ENCODE measurements around the gene PCNT. TPM values are rescaled to one million over a fixed set of nuclear protein-coding genes. Genes with fewer than 3 reads are reported as not detected.

The PCNT gene
- total RNA-seq, 4 donors from 2014 or later, result 200 to 431 (median 290) TPM

GRCh38 chr21:46469275-46469674, 145.3 kb downstream of the PCNT start:
- TF ChIP-seq POLR2A (IDR thresholded peaks at IDR 0.05) (no peak), CTCF (IDR thresholded peaks at IDR 0.05 in 4 of 5, conservative IDR thresholded peaks at IDR 0.05 in 1 of 5) (no peak)
- Histone ChIP-seq H3K4me1 (peaks cover 0 to 15% of the 10 kb centered on the region in 2 donors), H3K27ac (no peak overlapping the region), H3K4me3 (no peak overlapping the region), H3K9me3 (no peaks in the 10 kb centered on the region), H3K36me3 (peaks cover 0 to 6% of the 10 kb centered on the region in 2 donors), H3K27me3 (no peaks in the 10 kb centered on the region)
- intact Hi-C loops (cut with DNase I; ENCODE audit: low total_unique reads) (no loop called here), in situ Hi-C loops (cut with MboI; ENCODE audit: low sequenced_read_pairs in 4 of 4) (no loop called here)
- no peak for DNase-seq
- no peak for ATAC-seq

GRCh38 chr21:46471514-46471913, 147.6 kb downstream of the PCNT start:
- no peak overlapping the region for H3K27ac ChIP-seq
- H3K27me3 ChIP-seq, result no peaks in the 10 kb centered on the region
- ATAC-seq, result no peak
- H3K4me3 ChIP-seq, result no peak overlapping the region
- peaks cover 0 to 15% of the 10 kb centered on the region in 2 donors for H3K4me1 ChIP-seq
- no peaks in the 10 kb centered on the region for H3K9me3 ChIP-seq
- no peak for DNase-seq
- intact Hi-C loops (cut with DNase I; ENCODE audit: low total_unique reads) (no loop called here), in situ Hi-C loops (cut with MboI; ENCODE audit: low sequenced_read_pairs in 4 of 4) (no loop called here)
- H3K36me3 ChIP-seq, result peaks cover 0 to 6% of the 10 kb centered on the region in 2 donors
- no peak for TF ChIP-seq CTCF (IDR thresholded peaks at IDR 0.05 in 4 of 5, conservative IDR thresholded peaks at IDR 0.05 in 1 of 5)
- TF ChIP-seq POLR2A (IDR thresholded peaks at IDR 0.05), result no peak

DNA sequence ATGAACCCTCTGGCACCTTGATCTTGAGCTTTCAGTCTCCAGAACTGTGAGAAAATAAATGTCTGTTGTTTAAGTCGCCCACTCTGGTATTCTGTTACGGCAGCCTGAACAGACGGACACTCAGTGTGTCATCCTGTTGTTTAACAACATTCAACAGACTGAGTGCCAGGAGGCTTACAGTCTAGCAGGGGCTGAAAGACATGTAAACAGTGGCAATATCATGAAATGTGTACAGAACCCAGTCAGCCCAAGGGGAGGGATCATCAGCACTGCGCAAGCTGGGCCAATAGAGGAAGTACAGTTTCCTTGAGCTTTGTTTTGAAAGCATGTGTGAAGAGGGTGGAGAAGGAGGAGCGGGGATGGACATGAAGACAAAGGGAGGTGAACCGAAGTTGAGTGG, 148.3 kb downstream of the PCNT start:
- ATAC-seq (no peak), DNase-seq (no peak)
- no peaks in the 10 kb centered on the region for H3K27me3 ChIP-seq
- peaks cover 0 to 15% of the 10 kb centered on the region in 2 donors for H3K4me1 ChIP-seq
- peaks cover 0 to 6% of the 10 kb centered on the region in 2 donors for H3K36me3 ChIP-seq
- H3K4me3 ChIP-seq, result no peak overlapping the region
- intact Hi-C loops (cut with DNase I; ENCODE audit: low total_unique reads) (no loop called here), in situ Hi-C loops (cut with MboI; ENCODE audit: low sequenced_read_pairs in 4 of 4) (no loop called here)
- no peak for TF ChIP-seq POLR2A (IDR thresholded peaks at IDR 0.05)
- TF ChIP-seq CTCF (IDR thresholded peaks at IDR 0.05 in 4 of 5, conservative IDR thresholded peaks at IDR 0.05 in 1 of 5), result no peak
- H3K9me3 ChIP-seq, result no peaks in the 10 kb centered on the region
- no peak overlapping the region for H3K27ac ChIP-seq

DNA sequence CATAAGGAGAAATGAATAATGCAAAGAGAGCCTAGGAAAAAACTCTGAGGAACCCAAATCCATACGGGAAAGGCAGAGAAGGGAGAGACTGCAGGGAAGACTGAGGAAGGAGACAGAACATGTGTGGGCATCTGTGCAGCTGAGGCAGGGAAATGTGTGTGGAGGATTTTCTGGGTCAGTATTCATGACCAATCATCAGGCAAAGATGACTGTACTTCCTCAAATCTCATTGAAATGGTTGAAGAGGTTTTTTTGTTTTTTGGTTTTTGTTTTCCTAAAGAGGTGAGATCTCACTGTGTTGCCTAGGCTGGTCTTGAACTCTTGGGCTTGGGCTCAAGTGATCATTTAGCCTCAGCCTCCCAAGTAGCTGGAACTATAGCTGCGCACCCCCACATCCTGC, 150.4 kb downstream of the PCNT start:
- no peaks in the 10 kb centered on the region for H3K27me3 ChIP-seq
- H3K4me1 ChIP-seq, result peaks cover 19 to 31% of the 10 kb centered on the region in 2 donors
- peaks cover 0 to 4% of the 10 kb centered on the region in 2 donors for H3K36me3 ChIP-seq
- DNase-seq (no peak), ATAC-seq (no peak)
- TF ChIP-seq CTCF (IDR thresholded peaks at IDR 0.05 in 4 of 5, conservative IDR thresholded peaks at IDR 0.05 in 1 of 5) (no peak), POLR2A (IDR thresholded peaks at IDR 0.05) (no peak)
- H3K4me3 ChIP-seq, result no peak overlapping the region
- intact Hi-C loops (cut with DNase I; ENCODE audit: low total_unique reads) (no loop called here), in situ Hi-C loops (cut with MboI; ENCODE audit: low sequenced_read_pairs in 4 of 4) (no loop called here)
- H3K27ac ChIP-seq, result no peak overlapping the region
- no peaks in the 10 kb centered on the region for H3K9me3 ChIP-seq

DNA sequence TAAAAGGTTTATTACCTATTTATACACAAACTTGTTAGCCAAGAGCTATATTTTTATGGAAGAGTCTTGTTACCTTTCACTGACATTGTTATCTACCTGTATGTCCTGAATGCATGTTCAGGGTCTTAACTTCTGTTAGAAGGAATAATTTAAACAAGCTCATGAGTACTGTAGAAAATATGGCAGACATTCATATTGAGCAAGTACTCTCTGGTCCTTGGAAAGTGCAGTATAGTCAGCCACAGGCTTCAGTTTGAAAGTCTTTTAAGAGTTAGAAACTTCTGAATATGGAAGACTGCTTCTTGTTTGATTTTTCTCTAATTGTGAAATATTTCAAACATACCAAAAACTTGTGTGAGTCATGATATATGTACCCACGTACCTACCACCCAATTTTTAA, 151.3 kb downstream of the PCNT start:
- ATAC-seq (no peak), DNase-seq (no peak)
- Histone ChIP-seq H3K27ac (no peak overlapping the region), H3K9me3 (no peaks in the 10 kb centered on the region), H3K4me3 (no peak overlapping the region), H3K36me3 (no peaks in the 10 kb centered on the region), H3K27me3 (no peaks in the 10 kb centered on the region), H3K4me1 (peaks cover 24 to 31% of the 10 kb centered on the region in 2 donors)
- intact Hi-C loops (cut with DNase I; ENCODE audit: low total_unique reads), result no loop called here
- TF ChIP-seq CTCF (IDR thresholded peaks at IDR 0.05 in 4 of 5, conservative IDR thresholded peaks at IDR 0.05 in 1 of 5) (no peak), POLR2A (IDR thresholded peaks at IDR 0.05) (no peak)
- in situ Hi-C loops (cut with MboI; ENCODE audit: low sequenced_read_pairs in 4 of 4), result no loop called here
